ENCODE measurements around the gene NMRAL1.

DNA sequence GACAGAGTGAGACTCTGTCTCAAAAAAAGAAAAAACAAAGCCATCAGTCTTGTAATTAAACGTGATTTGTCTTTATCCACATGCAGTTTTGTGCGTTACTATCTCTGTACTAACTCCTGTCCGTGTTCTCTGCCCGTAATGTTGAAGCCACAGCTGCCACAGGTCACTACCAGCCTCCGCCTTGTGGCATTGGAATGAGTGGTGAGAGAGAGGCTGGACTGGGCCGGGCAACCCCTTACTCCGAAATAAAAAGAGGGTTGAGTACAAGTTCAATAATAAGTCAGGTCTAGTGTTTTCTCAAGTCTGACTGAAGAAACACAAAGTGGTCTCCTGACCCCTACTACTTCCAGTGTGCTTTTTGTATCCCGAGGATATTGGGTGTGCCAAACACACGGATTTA, 43.4 kb downstream of the NMRAL1 start:
- TF ChIP-seq, protein P1, sequence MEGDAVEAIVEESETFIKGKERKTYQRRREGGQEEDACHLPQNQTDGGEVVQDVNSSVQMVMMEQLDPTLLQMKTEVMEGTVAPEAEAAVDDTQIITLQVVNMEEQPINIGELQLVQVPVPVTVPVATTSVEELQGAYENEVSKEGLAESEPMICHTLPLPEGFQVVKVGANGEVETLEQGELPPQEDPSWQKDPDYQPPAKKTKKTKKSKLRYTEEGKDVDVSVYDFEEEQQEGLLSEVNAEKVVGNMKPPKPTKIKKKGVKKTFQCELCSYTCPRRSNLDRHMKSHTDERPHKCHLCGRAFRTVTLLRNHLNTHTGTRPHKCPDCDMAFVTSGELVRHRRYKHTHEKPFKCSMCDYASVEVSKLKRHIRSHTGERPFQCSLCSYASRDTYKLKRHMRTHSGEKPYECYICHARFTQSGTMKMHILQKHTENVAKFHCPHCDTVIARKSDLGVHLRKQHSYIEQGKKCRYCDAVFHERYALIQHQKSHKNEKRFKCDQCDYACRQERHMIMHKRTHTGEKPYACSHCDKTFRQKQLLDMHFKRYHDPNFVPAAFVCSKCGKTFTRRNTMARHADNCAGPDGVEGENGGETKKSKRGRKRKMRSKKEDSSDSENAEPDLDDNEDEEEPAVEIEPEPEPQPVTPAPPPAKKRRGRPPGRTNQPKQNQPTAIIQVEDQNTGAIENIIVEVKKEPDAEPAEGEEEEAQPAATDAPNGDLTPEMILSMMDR (IDR thresholded peaks at IDR 0.05; ENCODE audit: insufficient read depth, low read length, poor library complexity, severe bottlenecking) = no peak
- TF ChIP-seq EZH2phosphoT487 (conservative IDR thresholded peaks at IDR 0.05; ENCODE audit: low read length) = no peak

All from SU-DHL-6 (cell line).